Caco-2 (cell line): ENCODE results near the gene IPP. TPM values are rescaled to one million over a fixed set of nuclear protein-coding genes. Genes with fewer than 3 reads are reported as not detected.
A peak's percentile ranks its signal among the peaks of the same experiment; 100 is the strongest.

Experiments
- BruUV-seq: library from RNA; stranded (reverse); fragments of 400-500 nt; replicated peaks from 2 replicates; lab custom pipeline; 2021; lab: Mats Ljungman, UMichigan
- CTCF ChIA-PET: fragments of 300-600 bp; sonication (Branson Sonifier 250); formaldehyde crosslinking; loops from one replicate; lab custom pipeline; 2022; ENCODE audit warnings: antibody characterized with exemption; lab: Charles Lee
- POLR2A ChIA-PET: fragments of 300-600 bp; sonication (Branson Sonifier 250); formaldehyde crosslinking; loops from one replicate; lab custom pipeline; 2022; ENCODE audit warnings: antibody characterized with exemption; lab: Charles Lee
- DNase-seq, 2 experiments: peaks; one replicate each; pipeline versions ENCODE4 v3.0.0 to v3.0.0-alpha.2; 2020 to 2022
- H3K27me3 ChIP-seq: replicated peaks from 2 replicates; pipeline ENCODE4 v1.6.0; 2011; ENCODE audit warnings: low read length; ENCODE audit not compliant: control insufficient read depth, insufficient read depth
- H3K36me3 ChIP-seq: 2 replicates; pipeline ENCODE4 v1.5.1; 2011; ENCODE audit warnings: low read length; ENCODE audit not compliant: control insufficient read depth, insufficient read depth
- H3K4me1 ChIP-seq: fragments of 250-450 bp; sonication (Bioruptor Pico); 2 replicates; pipeline ENCODE4 v1.5.1; 2020; ENCODE audit warnings: mild to moderate bottlenecking
- H3K4me3 ChIP-seq: 2 replicates; pipeline ENCODE4 v1.5.1; 2011; ENCODE audit warnings: low read depth, mild to moderate bottlenecking, control low read depth, low read length
- H3K9me3 ChIP-seq: fragments of 250-450 bp; sonication (Bioruptor Pico); 2 replicates; pipeline ENCODE4 v1.5.1; 2020; ENCODE audit warnings: mild to moderate bottlenecking, moderate library complexity
- H3K27ac Mint-ChIP-seq: one replicate; pipeline ENCODE4 v1.8.0; 2022; ENCODE audit warnings: mixed read lengths; ENCODE audit not compliant: unreplicated experiment
- H3K27me3 Mint-ChIP-seq: one replicate; pipeline ENCODE4 v1.8.0; 2022; ENCODE audit warnings: mixed read lengths; ENCODE audit not compliant: insufficient read depth, unreplicated experiment
- H3K36me3 Mint-ChIP-seq: one replicate; pipeline ENCODE4 v1.8.0; 2022; ENCODE audit warnings: mild to moderate bottlenecking, mixed read lengths; ENCODE audit not compliant: insufficient read depth, unreplicated experiment
- H3K4me1 Mint-ChIP-seq: one replicate; pipeline ENCODE4 v1.8.0; 2022; ENCODE audit warnings: low read depth, mixed read lengths; ENCODE audit not compliant: unreplicated experiment
- H3K4me3 Mint-ChIP-seq: one replicate; pipeline ENCODE4 v1.8.0; 2022; ENCODE audit warnings: mild to moderate bottlenecking, moderate library complexity, mixed read lengths; ENCODE audit not compliant: unreplicated experiment
- H3K9me3 Mint-ChIP-seq: one replicate; pipeline ENCODE4 v1.8.0; 2022; ENCODE audit warnings: mixed read lengths; ENCODE audit not compliant: unreplicated experiment
- CTCF ChIP-seq, 2 experiments: fragments of 200-600 bp in 1 of 2; IDR thresholded peaks; 1 replicate in 1 of 2; 2 replicates in 1 of 2; pipeline versions ENCODE4 v1.5.1 to v1.8.0; 2011 to 2022; ENCODE audit warnings: antibody characterized with exemption in 1 of 2, control low read depth in 1 of 2, inconsistent platforms in 1 of 2, low read depth in 1 of 2, low read length in 1 of 2, mild to moderate bottlenecking in 1 of 2, moderate library complexity in 1 of 2; ENCODE audit not compliant: insufficient read depth in 1 of 2, severe bottlenecking in 1 of 2, unreplicated experiment in 1 of 2
- intact Hi-C: fragments of 100-400 bp; cut with micrococcal nuclease; formaldehyde crosslinking; loops from one replicate; pipeline ENCODE4 v1.10.0; 2022; ENCODE audit not compliant: unreplicated experiment
- total RNA-seq: library from RNA; stranded (reverse); gene quantifications from 2 replicates; pipeline ENCODE4 v1.2.3, GENCODE V29; 2022

Gene IPP
- total RNA-seq, 1 experiment from 2014 or later = 7.6 TPM

DNA sequence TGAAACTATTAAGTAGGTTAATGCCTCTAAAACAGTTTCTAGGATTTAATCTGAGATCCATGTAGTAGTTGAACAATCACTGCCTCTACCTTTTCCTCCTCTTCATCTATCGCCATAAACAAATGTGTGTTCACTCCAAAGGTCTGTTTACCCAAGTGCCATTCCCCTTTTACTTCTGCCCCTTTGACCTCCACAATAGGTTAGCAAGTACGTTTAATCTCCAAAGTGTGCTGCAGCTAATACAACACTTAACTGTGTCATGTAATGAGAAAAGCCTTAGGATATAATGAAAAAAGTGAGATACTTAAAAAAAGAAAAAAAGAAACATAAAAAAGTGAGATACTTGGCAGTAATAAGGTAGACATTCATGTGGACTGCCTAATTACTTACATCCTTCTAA is 92.3 kb downstream of the IPP start:
- H3K36me3 ChIP-seq = 0 out of 2 replicates have a peak, but pooled peaks cover 1% of the 10 kb centered on the region
- no peak overlapping the region for H3K4me3 Mint-ChIP-seq
- peaks cover 7% of the 10 kb centered on the region; the same call in 1 of the 2 replicates for H3K4me1 ChIP-seq
- no TSS peak for BruUV-seq
- no peaks in the 10 kb centered on the region for H3K9me3 ChIP-seq
- H3K27me3 ChIP-seq = no peaks in the 10 kb centered on the region
- H3K4me3 ChIP-seq = no peak overlapping the region
- ChIA-PET POLR2A (no interaction called here), CTCF (no interaction called here)
- H3K27ac Mint-ChIP-seq = no peak overlapping the region
- intact Hi-C loops = no loop called here
- DNase-seq = peak in 1 of 2 experiments; percentile 20
- no peak for TF ChIP-seq CTCF (IDR thresholded peaks at IDR 0.05; ENCODE audit: insufficient read depth in 1 of 2, low read depth in 1 of 2, low read length in 1 of 2, severe bottlenecking in 1 of 2, unreplicated experiment in 1 of 2)
- peaks cover 7% of the 10 kb centered on the region for H3K4me1 Mint-ChIP-seq
- H3K36me3 Mint-ChIP-seq = peaks cover 51% of the 10 kb centered on the region
- no peaks in the 10 kb centered on the region for H3K9me3 Mint-ChIP-seq
- no peaks in the 10 kb centered on the region for H3K27me3 Mint-ChIP-seq

- Mint-ChIP-seq H3K4me1 (peaks cover 7% of the 10 kb centered on the region), H3K27me3 (no peaks in the 10 kb centered on the region), H3K27ac (no peak overlapping the region), H3K36me3 (peaks cover 57% of the 10 kb centered on the region), H3K9me3 (no peaks in the 10 kb centered on the region), H3K4me3 (no peak overlapping the region)
- H3K9me3 ChIP-seq = no peaks in the 10 kb centered on the region
- BruUV-seq = no TSS peak
- H3K4me3 ChIP-seq = no peak overlapping the region
- no peaks in the 10 kb centered on the region for H3K27me3 ChIP-seq
- H3K36me3 ChIP-seq = peaks cover 1% of the 10 kb centered on the region; the same call in 1 of the 2 replicates
- TF ChIP-seq CTCF (IDR thresholded peaks at IDR 0.05; ENCODE audit: insufficient read depth in 1 of 2, low read depth in 1 of 2, low read length in 1 of 2, severe bottlenecking in 1 of 2, unreplicated experiment in 1 of 2) = no peak
- intact Hi-C loops = no loop called here
- no peak for DNase-seq
- peaks cover 7% of the 10 kb centered on the region; the same call in 1 of the 2 replicates for H3K4me1 ChIP-seq
- ChIA-PET POLR2A (no interaction called here), CTCF (interaction anchor here (1.0 kb wide), 1 partner anchor 32 kb away, joined by 4 read pairs; no protein-coding TSS in a partner anchor)
Observed at GRCh38 chr1:45656573-45657226, 93.8 kb downstream of the IPP start.

DNA sequence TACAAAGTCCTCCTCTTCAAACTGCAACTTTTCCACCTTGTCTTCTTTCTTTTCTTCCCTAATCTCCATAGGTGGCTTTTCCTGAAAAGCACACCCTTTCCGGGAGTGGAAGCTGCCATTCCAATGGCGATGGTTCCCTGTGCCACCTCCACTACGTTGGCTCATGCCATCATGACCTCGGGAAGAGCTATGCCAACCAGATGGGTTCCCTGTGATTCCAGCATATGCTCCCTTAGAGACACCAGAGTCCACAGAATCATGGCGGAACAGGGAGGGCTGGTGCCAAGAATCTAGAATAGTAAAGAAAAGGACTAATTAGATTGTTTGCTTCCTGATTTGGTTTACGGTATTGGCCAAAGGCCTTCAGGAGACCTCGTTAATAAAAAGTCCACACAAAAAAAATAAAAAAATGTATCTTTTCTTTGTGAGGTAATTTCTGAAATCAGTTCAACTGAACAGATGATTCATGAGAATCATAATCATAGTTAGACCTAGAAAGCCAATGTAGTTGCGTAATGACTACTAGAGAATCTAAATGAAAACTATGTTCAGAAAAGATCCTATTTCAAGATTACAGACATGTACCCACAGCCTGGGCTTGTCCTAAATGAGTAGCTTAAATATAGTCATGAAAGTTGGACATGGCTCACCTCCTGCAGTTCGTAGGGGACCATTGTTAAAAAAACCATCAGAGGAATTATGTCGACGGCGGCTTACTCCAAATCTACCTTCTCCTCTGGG is 95.7 kb downstream of the IPP start:
- H3K36me3 ChIP-seq = peaks cover 1% of the 10 kb centered on the region; the same call in 1 of the 2 replicates
- H3K36me3 Mint-ChIP-seq = peaks cover 66% of the 10 kb centered on the region
- intact Hi-C loops = no loop called here
- no peaks in the 10 kb centered on the region for H3K27me3 Mint-ChIP-seq
- DNase-seq = no peak
- H3K9me3 ChIP-seq = no peaks in the 10 kb centered on the region
- H3K4me3 ChIP-seq = no peak overlapping the region
- no TSS peak for BruUV-seq
- H3K9me3 Mint-ChIP-seq = no peaks in the 10 kb centered on the region
- POLR2A ChIA-PET = no interaction called here
- no peak overlapping the region for H3K27ac Mint-ChIP-seq
- H3K4me1 ChIP-seq = peaks cover 7% of the 10 kb centered on the region; the same call in 1 of the 2 replicates
- H3K27me3 ChIP-seq = no peaks in the 10 kb centered on the region
- CTCF ChIA-PET = no interaction called here
- no peak for TF ChIP-seq CTCF (IDR thresholded peaks at IDR 0.05; ENCODE audit: insufficient read depth in 1 of 2, low read depth in 1 of 2, low read length in 1 of 2, severe bottlenecking in 1 of 2, unreplicated experiment in 1 of 2)
- H3K4me3 Mint-ChIP-seq = no peak overlapping the region
- H3K4me1 Mint-ChIP-seq = peaks cover 7% of the 10 kb centered on the region

Other genes starting within 250 kb of the IPP start
- 637 and 684 TPM in 2 replicates for gene PRDX1, start 228.8 kb downstream of the IPP start, total RNA-seq
- gene AKR1A1, start 199.8 kb downstream of the IPP start, total RNA-seq = 119 and 129 TPM in 2 replicates
- 174 and 183 TPM in 2 replicates for gene NASP, start 166.6 kb downstream of the IPP start, total RNA-seq
- gene CCDC17, start 126.6 kb downstream of the IPP start, total RNA-seq = 1.9 and 2.4 TPM in 2 replicates
- 57.3 and 61.8 TPM in 2 replicates for gene GPBP1L1, start 64.1 kb downstream of the IPP start, total RNA-seq
- gene TMEM69, start 62.5 kb downstream of the IPP start, total RNA-seq = 21.5 and 29.3 TPM in 2 replicates
- gene MAST2, start 53.0 kb upstream of the IPP start, total RNA-seq = 43.3 and 49.6 TPM in 2 replicates